Trophoblast cell (in vitro differentiated cells and primary cell): ENCODE results near the gene SH3TC1.

Experiments used
- DNase-seq, 2 donors: peaks; one replicate each; pipeline ENCODE4 v3.0.0-alpha.2; 2016
- H2AFZ ChIP-seq: 2 replicates; pipeline ENCODE4 v1.6.1; 2013; ENCODE audit warnings: low read length, moderate library complexity, mild to moderate bottlenecking; ENCODE audit not compliant: insufficient read depth, poor library complexity
- H2AK5ac ChIP-seq: 2 replicates; pipeline ENCODE4 v1.6.1; 2013; ENCODE audit warnings: mild to moderate bottlenecking, low read length
- H2BK120ac ChIP-seq: 2 replicates; pipeline ENCODE4 v1.6.1; 2013; ENCODE audit warnings: low read length, mild to moderate bottlenecking, moderate library complexity; ENCODE audit not compliant: insufficient read depth, poor library complexity
- H2BK12ac ChIP-seq: 2 replicates; pipeline ENCODE4 v1.6.1; 2013; ENCODE audit warnings: mild to moderate bottlenecking, low read length, moderate library complexity
- H2BK5ac ChIP-seq: 2 replicates; pipeline ENCODE4 v1.6.1; 2013; ENCODE audit warnings: low read length, low read depth, moderate library complexity, mild to moderate bottlenecking; ENCODE audit not compliant: poor library complexity
- H3K14ac ChIP-seq: 2 replicates; pipeline ENCODE4 v1.6.1; 2013; ENCODE audit warnings: mild to moderate bottlenecking, low read length
- H3K18ac ChIP-seq: 2 replicates; pipeline ENCODE4 v1.6.1; 2013; ENCODE audit warnings: mild to moderate bottlenecking, low read length
- H3K23ac ChIP-seq: 2 replicates; pipeline ENCODE4 v1.6.1; 2013; ENCODE audit warnings: low read length
- H3K27ac ChIP-seq: 2 replicates; pipeline ENCODE4 v1.5.1; 2013; ENCODE audit warnings: low read depth, mild to moderate bottlenecking, inconsistent platforms, low read length, moderate library complexity
- H3K27me3 ChIP-seq: 2 replicates; pipeline ENCODE4 v1.6.1; 2013; ENCODE audit warnings: inconsistent platforms, mild to moderate bottlenecking, low read length, moderate library complexity; ENCODE audit not compliant: insufficient read depth
- H3K36me3 ChIP-seq, 2 experiments: 1 replicate in 1 of 2; 2 replicates in 1 of 2; pipeline ENCODE4 v1.6.1; 2013; ENCODE audit warnings: low read length in 2 of 2, mild to moderate bottlenecking in 2 of 2, moderate library complexity in 1 of 2; ENCODE audit not compliant: insufficient read depth in 2 of 2, control insufficient read depth in 1 of 2
- H3K4ac ChIP-seq: 2 replicates; pipeline ENCODE4 v1.6.1; 2013; ENCODE audit warnings: low read depth, mild to moderate bottlenecking, low read length, moderate library complexity
- H3K4me1 ChIP-seq, 2 experiments: 1 replicate in 1 of 2; 2 replicates in 1 of 2; pipeline ENCODE4 v1.6.1; 2013; ENCODE audit warnings: low read length in 2 of 2, mild to moderate bottlenecking in 2 of 2, moderate library complexity in 1 of 2; ENCODE audit not compliant: insufficient read depth in 2 of 2, control insufficient read depth in 1 of 2
- H3K4me2 ChIP-seq: 2 replicates; pipeline ENCODE4 v1.6.1; 2013; ENCODE audit warnings: inconsistent platforms, mild to moderate bottlenecking, low read length, moderate library complexity
- H3K4me3 ChIP-seq: 2 replicates; pipeline ENCODE4 v1.5.1; 2013; ENCODE audit warnings: mild to moderate bottlenecking, low read depth, low read length, inconsistent platforms
- H3K79me1 ChIP-seq: one replicate; pipeline ENCODE4 v1.6.1; 2013; ENCODE audit warnings: low read length
- H3K79me2 ChIP-seq: 2 replicates; pipeline ENCODE4 v1.6.1; 2013; ENCODE audit warnings: low read length, mild to moderate bottlenecking; ENCODE audit not compliant: control insufficient read depth, insufficient read depth, poor library complexity
- H3K9ac ChIP-seq: 2 replicates; pipeline ENCODE4 v1.6.1; 2013; ENCODE audit warnings: mild to moderate bottlenecking, low read length
- H3K9me3 ChIP-seq: 2 replicates; pipeline ENCODE4 v1.6.1; 2013; ENCODE audit warnings: low read depth, mild to moderate bottlenecking, control low read depth, inconsistent platforms, low read length; ENCODE audit not compliant: insufficient read depth
- H4K12ac ChIP-seq: 2 replicates; pipeline ENCODE4 v1.6.1; 2013; ENCODE audit warnings: low read depth, mild to moderate bottlenecking, low read length, moderate library complexity
- H4K8ac ChIP-seq: 2 replicates; pipeline ENCODE4 v1.6.1; 2013; ENCODE audit warnings: low read depth, mild to moderate bottlenecking, low read length, moderate library complexity
- H4K91ac ChIP-seq: one replicate; pipeline ENCODE4 v1.6.1; 2013; ENCODE audit warnings: low read depth, mild to moderate bottlenecking, low read length, moderate library complexity
- WGBS: extraction: QIAGEN DNeasy Blood & Tissue Kit; methylation state at CpG from one replicate; pipeline ENCODE4 v1.1.7; 2013; ENCODE audit warnings: missing lambda C conversion rate; ENCODE audit not compliant: insufficient read length, insufficient coverage; ENCODE audit errors: extremely low coverage; 5-methylcytosine and 5-hydroxymethylcytosine counted together

Gene SH3TC1

GRCh38 chr4:8239661-8240060 lies 40.6 kb downstream of the SH3TC1 start:
- H3K4me2 ChIP-seq, result no peak overlapping the region
- H2BK12ac ChIP-seq, result peak overlapping the region; percentile 12
- no peak overlapping the region for H4K8ac ChIP-seq
- peaks cover 4% of the 10 kb centered on the region for H3K79me1 ChIP-seq
- peaks cover 15 to 24% of the 10 kb centered on the region in 2 experiments for H3K4me1 ChIP-seq
- H4K91ac ChIP-seq, result no peak overlapping the region
- no peak overlapping the region for H3K27ac ChIP-seq
- H3K4me3 ChIP-seq, result no peak overlapping the region
- H3K9me3 ChIP-seq, result no peaks in the 10 kb centered on the region
- no peak overlapping the region for H3K14ac ChIP-seq
- H4K12ac ChIP-seq, result no peak overlapping the region
- H2AK5ac ChIP-seq, result no peak overlapping the region
- H3K27me3 ChIP-seq, result no peaks in the 10 kb centered on the region
- H2AFZ ChIP-seq, result no peak overlapping the region
- no peak for DNase-seq
- H3K18ac ChIP-seq, result no peak overlapping the region
- no peak overlapping the region for H3K9ac ChIP-seq
- no CpG with 5 or more reads among the region's 9 CpGs for WGBS
- H3K36me3 ChIP-seq, result peaks cover 15 to 22% of the 10 kb centered on the region in 2 experiments
- no peak overlapping the region for H3K23ac ChIP-seq
- H2BK120ac ChIP-seq, result no peak overlapping the region
- no peak overlapping the region for H2BK5ac ChIP-seq
- H3K4ac ChIP-seq, result no peak overlapping the region
- H3K79me2 ChIP-seq, result no peaks in the 10 kb centered on the region

DNA sequence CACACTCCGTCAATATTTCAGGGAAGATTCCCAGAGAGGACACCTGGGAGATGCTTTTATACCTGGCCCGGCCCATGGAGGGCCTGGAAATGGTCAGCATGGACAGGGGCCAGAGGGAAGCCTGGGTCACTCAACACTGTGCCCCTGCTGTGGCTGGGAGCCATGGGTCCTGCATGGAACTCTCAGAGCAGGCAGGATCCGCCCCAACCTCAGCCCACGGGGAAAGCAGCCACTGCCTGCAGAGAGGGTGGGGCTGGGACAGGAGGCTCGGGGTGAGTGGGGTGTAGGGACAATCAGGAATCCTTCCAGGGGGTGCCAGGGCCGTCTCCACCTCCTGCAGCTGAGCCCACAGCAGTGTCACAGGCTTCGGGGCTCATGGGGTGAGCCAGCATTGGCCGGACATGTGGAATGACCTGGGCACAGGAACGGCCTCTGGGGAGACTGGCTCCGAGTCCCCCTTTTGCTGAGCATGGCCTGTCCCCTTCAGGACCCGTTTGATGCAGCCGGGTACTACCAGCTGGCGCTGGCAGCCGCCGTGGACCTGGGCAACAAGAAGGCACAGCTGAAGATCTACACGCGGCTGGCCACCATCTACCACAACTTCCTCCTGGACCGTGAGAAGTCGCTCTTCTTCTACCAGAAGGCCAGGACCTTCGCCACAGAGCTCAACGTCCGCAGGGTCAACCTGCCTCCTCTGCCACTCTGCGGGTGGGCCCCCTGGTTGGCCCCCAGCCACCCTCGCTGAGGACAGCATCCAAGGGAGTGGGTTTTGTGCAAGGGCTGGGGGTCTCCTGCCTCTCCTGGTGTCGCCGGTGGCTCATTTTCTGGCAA lies 41.3 kb downstream of the SH3TC1 start:
- Histone ChIP-seq H2AFZ (no peak overlapping the region), H3K36me3 (peaks cover 11 to 17% of the 10 kb centered on the region in 2 experiments)
- no CpG with 5 or more reads among the region's 26 CpGs for WGBS

GRCh38 chr4:8241211-8241779 lies 42.2 kb downstream of the SH3TC1 start:
- no peaks in the 10 kb centered on the region for H3K9me3 ChIP-seq
- H3K4ac ChIP-seq, result no peak overlapping the region
- H4K91ac ChIP-seq, result peak overlapping the region; percentile 51
- no peak overlapping the region for H4K8ac ChIP-seq
- peaks cover 10% of the 10 kb centered on the region for H3K79me1 ChIP-seq
- no CpG with 5 or more reads among the region's 14 CpGs for WGBS
- DNase-seq, result no peak
- peak overlapping the region; percentile 34 for H2AK5ac ChIP-seq
- H3K4me2 ChIP-seq, result no peak overlapping the region
- no peaks in the 10 kb centered on the region for H3K27me3 ChIP-seq
- peak overlapping the region; percentile 62 for H2BK12ac ChIP-seq
- no peak overlapping the region for H2BK120ac ChIP-seq
- H3K4me3 ChIP-seq, result no peak overlapping the region
- H3K14ac ChIP-seq, result no peak overlapping the region
- no peak overlapping the region for H3K23ac ChIP-seq
- H3K4me1 ChIP-seq, result peaks cover 15 to 24% of the 10 kb centered on the region in 2 experiments
- no peak overlapping the region for H3K27ac ChIP-seq
- no peak overlapping the region for H4K12ac ChIP-seq
- H3K18ac ChIP-seq, result no peak overlapping the region
- H2BK5ac ChIP-seq, result no peak overlapping the region
- H3K9ac ChIP-seq, result no peak overlapping the region
- peaks cover 7 to 11% of the 10 kb centered on the region in 2 experiments for H3K36me3 ChIP-seq
- H2AFZ ChIP-seq, result no peak overlapping the region
- no peaks in the 10 kb centered on the region for H3K79me2 ChIP-seq

More for the DNA sequence above, 41.3 kb downstream of the SH3TC1 start:
- Histone ChIP-seq H3K4me3 (no peak overlapping the region), H3K14ac (no peak overlapping the region), H2BK120ac (no peak overlapping the region), H3K27me3 (no peaks in the 10 kb centered on the region), H3K18ac (no peak overlapping the region), H2AK5ac (no peak overlapping the region), H4K8ac (no peak overlapping the region), H3K4me1 (peaks cover 15 to 24% of the 10 kb centered on the region in 2 experiments), H3K4me2 (no peak overlapping the region), H3K79me2 (no peaks in the 10 kb centered on the region), H4K91ac (peak overlapping the region; percentile 12), H4K12ac (no peak overlapping the region), H2BK12ac (no peak overlapping the region), H3K4ac (no peak overlapping the region), H3K27ac (no peak overlapping the region), H2BK5ac (no peak overlapping the region), H3K9ac (no peak overlapping the region), H3K23ac (no peak overlapping the region), H3K9me3 (no peaks in the 10 kb centered on the region), H3K79me1 (peaks cover 7% of the 10 kb centered on the region)
- no peak for DNase-seq

GRCh38 chr4:8241895-8242696 lies 43.0 kb downstream of the SH3TC1 start:
- Histone ChIP-seq H2AK5ac (peak overlapping the region; percentile 78), H2BK120ac (peak overlapping the region; percentile 98), H3K18ac (peak overlapping the region; percentile 84), H2BK12ac (peak overlapping the region; percentile 89), H4K8ac (peak overlapping the region; percentile 90), H3K9me3 (no peaks in the 10 kb centered on the region), H3K79me2 (no peaks in the 10 kb centered on the region), H3K27me3 (no peaks in the 10 kb centered on the region), H3K79me1 (peaks cover 14% of the 10 kb centered on the region), H3K23ac (no peak overlapping the region), H3K4me1 (peaks cover 18 to 30% of the 10 kb centered on the region in 2 experiments), H2BK5ac (peak overlapping the region; percentile 89), H3K36me3 (peaks cover 7% of the 10 kb centered on the region in 2 experiments), H4K91ac (peak overlapping the region; percentile 98), H4K12ac (peak overlapping the region; percentile 23), H3K4me3 (no peak overlapping the region), H3K9ac (no peak overlapping the region), H2AFZ (peak overlapping the region; percentile 78), H3K4ac (peak overlapping the region; percentile 61), H3K4me2 (peak overlapping the region; percentile 15), H3K27ac (peak overlapping the region; percentile 88), H3K14ac (peak overlapping the region; percentile 96)
- WGBS, result no CpG with 5 or more reads among the region's 29 CpGs
- DNase-seq, result peak; percentile 68 to 89
